ENCODE data around the gene SLK. TPM values are rescaled to one million over a fixed set of nuclear protein-coding genes. Genes with fewer than 3 reads are reported as not detected.

The SLK gene
- total and polyA plus RNA-seq, 2 of the 13 experiments (the other 11 are each of a cell fraction or from before 2014, with no cell fraction given): 3.4 to 22.8 TPM

GRCh38 chr10:104036069-104036384 lies 69.1 kb downstream of the SLK start:
- Histone ChIP-seq H4K20me1 (ENCODE audit: insufficient read depth, low read length) (no peaks in the 10 kb centered on the region), H3K79me2 (ENCODE audit: insufficient read depth, low read length) (no peaks in the 10 kb centered on the region), H3K4me1 (ENCODE audit: insufficient read depth, low read length) (no peaks in the 10 kb centered on the region; the same call in 1 of the 2 replicates), H2AFZ (ENCODE audit: low read length) (no peak overlapping the region), H3K9ac (ENCODE audit: insufficient read depth, low read depth, low read length) (no peak overlapping the region), H3K4me2 (ENCODE audit: low read depth, low read length) (no peak overlapping the region), H3K27me3 (ENCODE audit: control insufficient read depth in 1 of 2, insufficient read depth in 2 of 2, low read length in 2 of 2) (peaks cover 0 to 4% of the 10 kb centered on the region in 2 experiments; a peak in 2 of 5 replicates), H3K27ac (ENCODE audit: extremely low read length, insufficient read depth, low read length) (no peak overlapping the region), H3K9me3 (ENCODE audit: low read length) (no peaks in the 10 kb centered on the region), H3K36me3 (replicated peaks in 1 of 2; ENCODE audit: control insufficient read depth in 1 of 2, insufficient read depth in 2 of 2, low read length in 2 of 2) (no peaks in the 10 kb centered on the region; a peak in 1 of 5 replicates), H3K4me3 (replicated peaks in 1 of 3; ENCODE audit: insufficient read depth in 1 of 3, low read depth in 2 of 3, low read length in 3 of 3) (no peak overlapping the region)
- ChIA-PET POLR2A (no interaction called here), CTCF (ENCODE audit: low intra/inter-chr PET ratio, low total read pairs) (no interaction called here)
- no peak for TF ChIP-seq ZNF232 (CRISPR knock-in tag; IDR thresholded peaks at IDR 0.05; ENCODE audit: borderline replicate concordance)
- TF ChIP-seq ZBTB37 (CRISPR knock-in tag; IDR thresholded peaks at IDR 0.05): no peak
- TF ChIP-seq DRAP1 (CRISPR knock-in tag; IDR thresholded peaks at IDR 0.05): no peak
- no peak for TF ChIP-seq PRMT3 (CRISPR knock-in tag; IDR thresholded peaks at IDR 0.05; ENCODE audit: borderline replicate concordance, low read depth)
- TF ChIP-seq HDAC1 (CRISPR knock-in tag; IDR thresholded peaks at IDR 0.05): no peak
- TF ChIP-seq ZNF570 (CRISPR knock-in tag; IDR thresholded peaks at IDR 0.05; ENCODE audit: borderline replicate concordance): no peak
- 46% methylated on average over 3 of the region's 3 CpGs for WGBS (ENCODE audit: low lambda C conversion rate)
- no TSS peak for BruUV-seq (replicated peaks)
- intact Hi-C loops (cut with micrococcal nuclease; ENCODE audit: unreplicated experiment): no loop called here
- ATAC-seq: peak; percentile 6; the same call in 2 of the 3 replicates
- in situ Hi-C loops (cut with HindIII; ENCODE audit: extremely low pct_ligation_motif_present, low pct_unique_long_range_greater_than_20kb): no loop called here
- FAIRE-seq: no peak
- DNase-seq (ENCODE audit: low spot score): no peak

Measured in HepG2 (cell line).